WTC11 (cell line): ENCODE results near the gene TMEM252. TPM values are rescaled to one million over a fixed set of nuclear protein-coding genes. Genes with fewer than 3 reads are reported as not detected.

Experiments used
- ATAC-seq: fragments of 200-7000 bp; cut with Tn5 transposase; 2 replicates; pipeline ENCODE4 v1.10.0; 2021; ENCODE audit warnings: mild to moderate bottlenecking, moderate library complexity
- CTCF ChIA-PET: fragments of 300-600 bp; sonication (Branson Sonifier 250); formaldehyde crosslinking; loops from one replicate; lab custom pipeline; 2021; ENCODE audit warnings: antibody characterized with exemption; lab: Charles Lee
- POLR2A ChIA-PET: fragments of 350-600 bp; sonication (Branson Sonifier 250); formaldehyde crosslinking; loops from one replicate; lab custom pipeline; 2021; ENCODE audit warnings: antibody characterized with exemption; lab: Charles Lee
- DNase-seq: peaks from one replicate; pipeline ENCODE4 v3.0.0; 2021; ENCODE audit warnings: low spot score
- H3K27ac Mint-ChIP-seq: 2 replicates; pipeline ENCODE4 v1.8.0; 2021; ENCODE audit warnings: mixed read lengths
- H3K27me3 Mint-ChIP-seq: 2 replicates; pipeline ENCODE4 v1.8.0; 2021; ENCODE audit warnings: low read depth, mild to moderate bottlenecking, moderate library complexity, mixed read lengths
- H3K36me3 Mint-ChIP-seq: 2 replicates; pipeline ENCODE4 v1.8.0; 2021; ENCODE audit warnings: mixed read lengths
- H3K4me1 Mint-ChIP-seq: 2 replicates; pipeline ENCODE4 v1.8.0; 2022; ENCODE audit warnings: mixed read lengths
- H3K4me3 Mint-ChIP-seq: 2 replicates; pipeline ENCODE4 v1.8.0; 2021; ENCODE audit warnings: mild to moderate bottlenecking, moderate library complexity, mixed read lengths
- H3K9me3 Mint-ChIP-seq: 2 replicates; pipeline ENCODE4 v1.8.0; 2021; ENCODE audit warnings: mixed read lengths
- CREB1 ChIP-seq: sonication (generic); formaldehyde crosslinking; IDR thresholded peaks from 2 replicates; pipeline ENCODE4 v1.8.0; 2023; ENCODE audit warnings: mild to moderate bottlenecking, missing genetic modification reagents
- CREM ChIP-seq: sonication (generic); formaldehyde crosslinking; IDR thresholded peaks from 2 replicates; pipeline ENCODE4 v1.8.1; 2022; ENCODE audit warnings: mild to moderate bottlenecking, missing genetic modification reagents, moderate library complexity
- ELF4 ChIP-seq: sonication (generic); formaldehyde crosslinking; IDR thresholded peaks from 2 replicates; pipeline ENCODE4 v1.8.1; 2022; ENCODE audit warnings: low read depth, mild to moderate bottlenecking, moderate library complexity, missing genetic modification reagents
- FOXK1 ChIP-seq: sonication (generic); formaldehyde crosslinking; IDR thresholded peaks from 2 replicates; pipeline ENCODE4 v1.8.0; 2022; ENCODE audit warnings: mild to moderate bottlenecking, moderate library complexity, missing genetic modification reagents
- GABPB1 ChIP-seq: sonication (generic); formaldehyde crosslinking; IDR thresholded peaks from 2 replicates; pipeline ENCODE4 v1.8.1; 2023; ENCODE audit warnings: mild to moderate bottlenecking, missing genetic modification reagents
- GRHL2 ChIP-seq: fragments of 250-450 bp; sonication (Bioruptor Pico); IDR thresholded peaks from 2 replicates; pipeline ENCODE4 v1.8.0; 2022; ENCODE audit warnings: mild to moderate bottlenecking, moderate library complexity; ENCODE audit not compliant: insufficient replicate concordance, severe bottlenecking
- GTF2I ChIP-seq: fragments of 250-450 bp; sonication (Bioruptor Pico); conservative IDR thresholded peaks from 2 replicates; pipeline ENCODE4 v1.4.0; 2021; ENCODE audit warnings: mild to moderate bottlenecking
- JAZF1 ChIP-seq: fragments of 250-450 bp; sonication (Bioruptor Pico); IDR thresholded peaks from 2 replicates; pipeline ENCODE4 v1.9.0; 2021; ENCODE audit warnings: moderate library complexity, mild to moderate bottlenecking, inconsistent platforms
- MXD4 ChIP-seq: fragments of 250-450 bp; sonication (Bioruptor Pico); IDR thresholded peaks from 2 replicates; pipeline ENCODE4 v1.8.0; 2021; ENCODE audit warnings: mild to moderate bottlenecking, moderate library complexity, borderline replicate concordance
- NR2C2 ChIP-seq: sonication (generic); formaldehyde crosslinking; IDR thresholded peaks from 2 replicates; pipeline ENCODE4 v1.8.0; 2022; ENCODE audit warnings: mild to moderate bottlenecking, missing genetic modification reagents
- RELA ChIP-seq: sonication (generic); formaldehyde crosslinking; IDR thresholded peaks from 2 replicates; pipeline ENCODE4 v1.8.1; 2022; ENCODE audit warnings: missing genetic modification reagents, mild to moderate bottlenecking, borderline replicate concordance
- ZNF232 ChIP-seq: sonication (generic); formaldehyde crosslinking; IDR thresholded peaks from 2 replicates; pipeline ENCODE4 v1.8.0; 2022; ENCODE audit warnings: mild to moderate bottlenecking, missing genetic modification reagents
- total RNA-seq: library from RNA; stranded (reverse); gene quantifications from 3 replicates; pipeline ENCODE4 v1.2.3, GENCODE V29; 2021
- TF ChIP-seq, protein P1 (sequence below): sonication (generic); formaldehyde crosslinking; IDR thresholded peaks from 2 replicates; pipeline ENCODE4 v1.8.1; 2023; ENCODE audit warnings: mild to moderate bottlenecking, missing genetic modification reagents
- TF ChIP-seq, protein P2 (sequence below): fragments of 250-450 bp; sonication (Bioruptor Pico); IDR thresholded peaks from 2 replicates; pipeline ENCODE4 v1.9.0; 2021; ENCODE audit warnings: moderate library complexity, mild to moderate bottlenecking, inconsistent platforms, borderline replicate concordance
- TF ChIP-seq, protein P3 (sequence below): fragments of 200-600 bp; IDR thresholded peaks from 2 replicates; pipeline ENCODE4 v1.8.0; 2022; ENCODE audit warnings: antibody characterized with exemption
- TF ChIP-seq, protein P4 (sequence below): sonication (generic); formaldehyde crosslinking; IDR thresholded peaks from 2 replicates; pipeline ENCODE4 v1.8.0; 2023; ENCODE audit warnings: missing genetic modification reagents, mild to moderate bottlenecking, borderline replicate concordance
- TF ChIP-seq, protein P5 (sequence below): sonication (generic); formaldehyde crosslinking; IDR thresholded peaks from 2 replicates; pipeline ENCODE4 v1.8.0; 2022; ENCODE audit warnings: missing genetic modification reagents
- TF ChIP-seq, protein P6 (sequence below): sonication (generic); formaldehyde crosslinking; IDR thresholded peaks from 2 replicates; pipeline ENCODE4 v1.8.0; 2022; ENCODE audit warnings: mild to moderate bottlenecking, missing genetic modification reagents
- TF ChIP-seq, protein P7 (sequence below): sonication (generic); formaldehyde crosslinking; IDR thresholded peaks from 2 replicates; pipeline ENCODE4 v1.8.0; 2022; ENCODE audit warnings: mild to moderate bottlenecking, missing genetic modification reagents

The TMEM252 gene
- total RNA-seq, 1 experiment from 2014 or later: not detected

DNA sequence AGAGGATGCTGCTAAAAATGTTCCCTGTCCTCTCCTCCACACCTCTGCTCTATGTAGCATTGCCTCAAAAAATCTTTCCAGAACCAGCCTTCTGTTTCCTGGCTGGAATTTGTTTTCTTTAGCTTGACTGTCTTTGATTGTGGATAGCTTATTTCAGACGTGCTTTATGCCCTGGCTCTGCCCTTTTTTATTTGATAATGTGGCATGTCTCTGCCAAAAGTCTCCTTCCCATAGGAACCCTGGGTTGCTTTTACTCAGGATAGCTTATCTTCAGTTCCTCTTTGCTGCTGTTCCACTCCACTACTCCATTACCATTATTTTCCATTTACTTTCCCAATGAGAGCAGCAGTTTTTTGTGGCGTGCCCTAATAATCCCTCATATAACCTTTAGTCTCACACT, 885 bp upstream of the TMEM252 start:
- TF ChIP-seq NR2C2 (CRISPR knock-in tag) (no peak), FOXK1 (no peak), RELA (CRISPR knock-in tag) (no peak), GTF2I (CRISPR knock-in tag) (no peak), ZNF232 (CRISPR knock-in tag) (no peak), JAZF1 (no peak), GABPB1 (CRISPR knock-in tag) (no peak), ELF4 (CRISPR knock-in tag) (no peak), CREB1 (CRISPR knock-in tag) (no peak), CREM (CRISPR knock-in tag) (no peak), GRHL2 (CRISPR knock-in tag) (no peak), MXD4 (CRISPR knock-in tag) (no peak)
- TF ChIP-seq, protein P1, sequence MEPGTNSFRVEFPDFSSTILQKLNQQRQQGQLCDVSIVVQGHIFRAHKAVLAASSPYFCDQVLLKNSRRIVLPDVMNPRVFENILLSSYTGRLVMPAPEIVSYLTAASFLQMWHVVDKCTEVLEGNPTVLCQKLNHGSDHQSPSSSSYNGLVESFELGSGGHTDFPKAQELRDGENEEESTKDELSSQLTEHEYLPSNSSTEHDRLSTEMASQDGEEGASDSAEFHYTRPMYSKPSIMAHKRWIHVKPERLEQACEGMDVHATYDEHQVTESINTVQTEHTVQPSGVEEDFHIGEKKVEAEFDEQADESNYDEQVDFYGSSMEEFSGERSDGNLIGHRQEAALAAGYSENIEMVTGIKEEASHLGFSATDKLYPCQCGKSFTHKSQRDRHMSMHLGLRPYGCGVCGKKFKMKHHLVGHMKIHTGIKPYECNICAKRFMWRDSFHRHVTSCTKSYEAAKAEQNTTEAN (CRISPR knock-in tag): no peak
- TF ChIP-seq, protein P2, sequence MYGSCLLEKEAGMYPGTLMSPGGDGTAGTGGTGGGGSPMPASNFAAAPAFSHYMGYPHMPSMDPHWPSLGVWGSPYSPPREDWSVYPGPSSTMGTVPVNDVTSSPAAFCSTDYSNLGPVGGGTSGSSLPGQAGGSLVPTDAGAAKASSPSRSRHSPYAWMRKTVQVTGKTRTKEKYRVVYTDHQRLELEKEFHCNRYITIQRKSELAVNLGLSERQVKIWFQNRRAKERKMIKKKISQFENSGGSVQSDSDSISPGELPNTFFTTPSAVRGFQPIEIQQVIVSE: no peak
- TF ChIP-seq, protein P3, sequence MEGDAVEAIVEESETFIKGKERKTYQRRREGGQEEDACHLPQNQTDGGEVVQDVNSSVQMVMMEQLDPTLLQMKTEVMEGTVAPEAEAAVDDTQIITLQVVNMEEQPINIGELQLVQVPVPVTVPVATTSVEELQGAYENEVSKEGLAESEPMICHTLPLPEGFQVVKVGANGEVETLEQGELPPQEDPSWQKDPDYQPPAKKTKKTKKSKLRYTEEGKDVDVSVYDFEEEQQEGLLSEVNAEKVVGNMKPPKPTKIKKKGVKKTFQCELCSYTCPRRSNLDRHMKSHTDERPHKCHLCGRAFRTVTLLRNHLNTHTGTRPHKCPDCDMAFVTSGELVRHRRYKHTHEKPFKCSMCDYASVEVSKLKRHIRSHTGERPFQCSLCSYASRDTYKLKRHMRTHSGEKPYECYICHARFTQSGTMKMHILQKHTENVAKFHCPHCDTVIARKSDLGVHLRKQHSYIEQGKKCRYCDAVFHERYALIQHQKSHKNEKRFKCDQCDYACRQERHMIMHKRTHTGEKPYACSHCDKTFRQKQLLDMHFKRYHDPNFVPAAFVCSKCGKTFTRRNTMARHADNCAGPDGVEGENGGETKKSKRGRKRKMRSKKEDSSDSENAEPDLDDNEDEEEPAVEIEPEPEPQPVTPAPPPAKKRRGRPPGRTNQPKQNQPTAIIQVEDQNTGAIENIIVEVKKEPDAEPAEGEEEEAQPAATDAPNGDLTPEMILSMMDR: no peak
- TF ChIP-seq, protein P4, sequence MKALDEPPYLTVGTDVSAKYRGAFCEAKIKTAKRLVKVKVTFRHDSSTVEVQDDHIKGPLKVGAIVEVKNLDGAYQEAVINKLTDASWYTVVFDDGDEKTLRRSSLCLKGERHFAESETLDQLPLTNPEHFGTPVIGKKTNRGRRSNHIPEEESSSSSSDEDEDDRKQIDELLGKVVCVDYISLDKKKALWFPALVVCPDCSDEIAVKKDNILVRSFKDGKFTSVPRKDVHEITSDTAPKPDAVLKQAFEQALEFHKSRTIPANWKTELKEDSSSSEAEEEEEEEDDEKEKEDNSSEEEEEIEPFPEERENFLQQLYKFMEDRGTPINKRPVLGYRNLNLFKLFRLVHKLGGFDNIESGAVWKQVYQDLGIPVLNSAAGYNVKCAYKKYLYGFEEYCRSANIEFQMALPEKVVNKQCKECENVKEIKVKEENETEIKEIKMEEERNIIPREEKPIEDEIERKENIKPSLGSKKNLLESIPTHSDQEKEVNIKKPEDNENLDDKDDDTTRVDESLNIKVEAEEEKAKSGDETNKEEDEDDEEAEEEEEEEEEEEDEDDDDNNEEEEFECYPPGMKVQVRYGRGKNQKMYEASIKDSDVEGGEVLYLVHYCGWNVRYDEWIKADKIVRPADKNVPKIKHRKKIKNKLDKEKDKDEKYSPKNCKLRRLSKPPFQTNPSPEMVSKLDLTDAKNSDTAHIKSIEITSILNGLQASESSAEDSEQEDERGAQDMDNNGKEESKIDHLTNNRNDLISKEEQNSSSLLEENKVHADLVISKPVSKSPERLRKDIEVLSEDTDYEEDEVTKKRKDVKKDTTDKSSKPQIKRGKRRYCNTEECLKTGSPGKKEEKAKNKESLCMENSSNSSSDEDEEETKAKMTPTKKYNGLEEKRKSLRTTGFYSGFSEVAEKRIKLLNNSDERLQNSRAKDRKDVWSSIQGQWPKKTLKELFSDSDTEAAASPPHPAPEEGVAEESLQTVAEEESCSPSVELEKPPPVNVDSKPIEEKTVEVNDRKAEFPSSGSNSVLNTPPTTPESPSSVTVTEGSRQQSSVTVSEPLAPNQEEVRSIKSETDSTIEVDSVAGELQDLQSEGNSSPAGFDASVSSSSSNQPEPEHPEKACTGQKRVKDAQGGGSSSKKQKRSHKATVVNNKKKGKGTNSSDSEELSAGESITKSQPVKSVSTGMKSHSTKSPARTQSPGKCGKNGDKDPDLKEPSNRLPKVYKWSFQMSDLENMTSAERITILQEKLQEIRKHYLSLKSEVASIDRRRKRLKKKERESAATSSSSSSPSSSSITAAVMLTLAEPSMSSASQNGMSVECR (CRISPR knock-in tag): no peak
- TF ChIP-seq, protein P5, sequence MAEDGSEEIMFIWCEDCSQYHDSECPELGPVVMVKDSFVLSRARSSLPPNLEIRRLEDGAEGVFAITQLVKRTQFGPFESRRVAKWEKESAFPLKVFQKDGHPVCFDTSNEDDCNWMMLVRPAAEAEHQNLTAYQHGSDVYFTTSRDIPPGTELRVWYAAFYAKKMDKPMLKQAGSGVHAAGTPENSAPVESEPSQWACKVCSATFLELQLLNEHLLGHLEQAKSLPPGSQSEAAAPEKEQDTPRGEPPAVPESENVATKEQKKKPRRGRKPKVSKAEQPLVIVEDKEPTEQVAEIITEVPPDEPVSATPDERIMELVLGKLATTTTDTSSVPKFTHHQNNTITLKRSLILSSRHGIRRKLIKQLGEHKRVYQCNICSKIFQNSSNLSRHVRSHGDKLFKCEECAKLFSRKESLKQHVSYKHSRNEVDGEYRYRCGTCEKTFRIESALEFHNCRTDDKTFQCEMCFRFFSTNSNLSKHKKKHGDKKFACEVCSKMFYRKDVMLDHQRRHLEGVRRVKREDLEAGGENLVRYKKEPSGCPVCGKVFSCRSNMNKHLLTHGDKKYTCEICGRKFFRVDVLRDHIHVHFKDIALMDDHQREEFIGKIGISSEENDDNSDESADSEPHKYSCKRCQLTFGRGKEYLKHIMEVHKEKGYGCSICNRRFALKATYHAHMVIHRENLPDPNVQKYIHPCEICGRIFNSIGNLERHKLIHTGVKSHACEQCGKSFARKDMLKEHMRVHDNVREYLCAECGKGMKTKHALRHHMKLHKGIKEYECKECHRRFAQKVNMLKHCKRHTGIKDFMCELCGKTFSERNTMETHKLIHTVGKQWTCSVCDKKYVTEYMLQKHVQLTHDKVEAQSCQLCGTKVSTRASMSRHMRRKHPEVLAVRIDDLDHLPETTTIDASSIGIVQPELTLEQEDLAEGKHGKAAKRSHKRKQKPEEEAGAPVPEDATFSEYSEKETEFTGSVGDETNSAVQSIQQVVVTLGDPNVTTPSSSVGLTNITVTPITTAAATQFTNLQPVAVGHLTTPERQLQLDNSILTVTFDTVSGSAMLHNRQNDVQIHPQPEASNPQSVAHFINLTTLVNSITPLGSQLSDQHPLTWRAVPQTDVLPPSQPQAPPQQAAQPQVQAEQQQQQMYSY: no peak
- TF ChIP-seq, protein P6, sequence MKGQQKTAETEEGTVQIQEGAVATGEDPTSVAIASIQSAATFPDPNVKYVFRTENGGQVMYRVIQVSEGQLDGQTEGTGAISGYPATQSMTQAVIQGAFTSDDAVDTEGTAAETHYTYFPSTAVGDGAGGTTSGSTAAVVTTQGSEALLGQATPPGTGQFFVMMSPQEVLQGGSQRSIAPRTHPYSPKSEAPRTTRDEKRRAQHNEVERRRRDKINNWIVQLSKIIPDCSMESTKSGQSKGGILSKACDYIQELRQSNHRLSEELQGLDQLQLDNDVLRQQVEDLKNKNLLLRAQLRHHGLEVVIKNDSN: no peak
- TF ChIP-seq, protein P7, sequence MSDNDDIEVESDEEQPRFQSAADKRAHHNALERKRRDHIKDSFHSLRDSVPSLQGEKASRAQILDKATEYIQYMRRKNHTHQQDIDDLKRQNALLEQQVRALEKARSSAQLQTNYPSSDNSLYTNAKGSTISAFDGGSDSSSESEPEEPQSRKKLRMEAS (CRISPR knock-in tag): no peak
- H3K9me3 Mint-ChIP-seq: no peaks in the 10 kb centered on the region
- H3K27me3 Mint-ChIP-seq: peaks cover 42% of the 10 kb centered on the region
- ATAC-seq (no peak), DNase-seq (no peak)
- H3K4me3 Mint-ChIP-seq: no peak overlapping the region
- POLR2A ChIA-PET: no interaction called here
- H3K27ac Mint-ChIP-seq: no peak overlapping the region
- no peaks in the 10 kb centered on the region for H3K36me3 Mint-ChIP-seq
- no peaks in the 10 kb centered on the region for H3K4me1 Mint-ChIP-seq
- CTCF ChIA-PET: interaction anchor here (1.0 to 2.0 kb wide), 4 partner anchors 11 to 124 kb away, joined by 3 to 6 read pairs (median 6); no protein-coding TSS in a partner anchor
